Neural cell (in vitro differentiated cells): Measurements from ENCODE around the gene NCK2.

Experiments
- CTCF ChIP-seq: fragments of 450-650 bp; IDR thresholded peaks from 2 replicates; pipeline ENCODE4 v1.5.1; 2014; ENCODE audit warnings: antibody characterized with exemption, mild to moderate bottlenecking, moderate library complexity; ENCODE audit not compliant: poor library complexity, severe bottlenecking
- EP300 ChIP-seq: fragments of 450-650 bp; conservative IDR thresholded peaks from 2 replicates; pipeline ENCODE4 v1.6.1; 2014; ENCODE audit warnings: antibody characterized with exemption, mild to moderate bottlenecking, moderate library complexity; ENCODE audit not compliant: poor library complexity, severe bottlenecking
- EZH2 ChIP-seq: fragments of 200-600, 300-800 bp; shearing (Covaris generic), sonication (generic); IDR thresholded peaks from 2 replicates; pipeline ENCODE4 v1.6.1; 2014; ENCODE audit warnings: antibody characterized with exemption, low read length, borderline replicate concordance, mild to moderate bottlenecking; ENCODE audit not compliant: insufficient read depth, poor library complexity, severe bottlenecking
- MXI1 ChIP-seq: fragments of 450-650 bp; conservative IDR thresholded peaks from 2 replicates; pipeline ENCODE4 v1.6.1; 2014; ENCODE audit warnings: antibody characterized with exemption, mild to moderate bottlenecking; ENCODE audit not compliant: poor library complexity, severe bottlenecking
- POLR2AphosphoS5 ChIP-seq: IDR thresholded peaks from 2 replicates; pipeline ENCODE4 v1.6.1; 2012
- RAD21 ChIP-seq: fragments of 450-650 bp; conservative IDR thresholded peaks from 2 replicates; pipeline ENCODE4 v1.6.1; 2014; ENCODE audit warnings: antibody characterized with exemption, mild to moderate bottlenecking, moderate library complexity
- REST ChIP-seq: IDR thresholded peaks from 2 replicates; pipeline ENCODE4 v1.6.1; 2012; ENCODE audit warnings: borderline replicate concordance
- SMC3 ChIP-seq: fragments of 450-650 bp; conservative IDR thresholded peaks from 2 replicates; pipeline ENCODE4 v1.6.1; 2014; ENCODE audit warnings: antibody characterized with exemption, mild to moderate bottlenecking, moderate library complexity; ENCODE audit not compliant: poor library complexity
- TAF1 ChIP-seq: IDR thresholded peaks from 2 replicates; pipeline ENCODE4 v1.6.1; 2012; ENCODE audit warnings: low read depth

GRCh38 chr2:105755895-105756294 lies 11.2 kb downstream of the NCK2 start:
- TF ChIP-seq EP300 (no peak), RAD21 (no peak), CTCF (no peak), TAF1 (no peak), SMC3 (no peak), MXI1 (no peak), POLR2AphosphoS5 (no peak), EZH2 (no peak), REST (no peak)
